Kidney capillary endothelial cell (primary cell): ENCODE results near the gene DIRAS1.

Experiments
- DNase-seq: peaks from one replicate; pipeline ENCODE4 v3.0.0-alpha.2; 2018; ENCODE audit warnings: low spot score

The DIRAS1 gene

GRCh38 chr19:2720777-2721569, at the start of gene DIRAS1:
DIRAS1 (minus strand) TSS chr19:2721372; CDS start chr19:2717806, 3,566 bp downstream.
- no peak for DNase-seq

DNA sequence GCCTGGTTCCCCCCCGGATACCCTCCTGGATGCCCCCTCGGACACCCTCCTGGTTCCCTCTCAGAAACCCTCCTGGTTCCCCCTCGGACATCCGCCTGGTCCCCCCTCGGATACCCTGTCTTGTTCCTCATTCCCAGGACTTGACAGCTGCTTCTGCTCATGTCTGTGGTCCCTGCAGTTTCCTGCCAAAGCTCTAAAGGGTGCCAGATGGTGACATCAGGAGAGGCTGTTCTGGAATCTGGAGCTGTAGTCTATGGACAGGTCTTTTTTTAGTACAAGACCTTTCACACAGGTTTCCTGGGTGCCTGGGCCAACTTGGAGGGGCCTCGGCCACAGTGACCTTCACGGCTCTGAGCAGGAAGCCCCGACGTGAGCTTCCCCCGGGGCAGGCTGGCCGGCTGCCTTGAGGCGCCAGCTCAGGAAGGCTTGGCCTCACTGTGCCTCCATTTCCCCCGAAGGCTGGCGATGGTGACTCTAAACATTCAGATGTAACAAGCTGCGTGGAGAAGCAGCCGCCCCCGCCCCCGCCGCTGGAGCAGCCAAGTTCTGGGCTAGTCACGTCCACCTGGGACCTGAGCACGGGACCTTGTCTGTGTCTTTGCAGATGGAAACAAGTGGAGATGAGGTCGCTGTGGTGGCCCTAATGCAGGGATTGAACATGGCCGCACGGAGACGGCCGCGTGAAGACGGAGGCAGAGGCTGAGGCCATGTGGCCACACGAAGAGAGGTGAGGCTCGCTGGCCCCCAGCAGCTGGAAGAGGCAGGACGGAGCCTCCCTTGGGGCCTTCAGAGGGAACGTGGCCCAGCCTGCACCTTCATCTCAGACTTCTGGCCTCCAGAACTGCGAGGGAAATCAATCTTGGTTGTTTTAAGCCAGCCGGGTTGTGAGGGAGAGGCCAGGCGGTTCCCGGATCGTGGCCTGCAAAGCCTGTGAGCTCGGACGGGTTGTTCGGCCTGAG, 49.2 kb upstream of the DIRAS1 start:
- DNase-seq: no peak

DNA sequence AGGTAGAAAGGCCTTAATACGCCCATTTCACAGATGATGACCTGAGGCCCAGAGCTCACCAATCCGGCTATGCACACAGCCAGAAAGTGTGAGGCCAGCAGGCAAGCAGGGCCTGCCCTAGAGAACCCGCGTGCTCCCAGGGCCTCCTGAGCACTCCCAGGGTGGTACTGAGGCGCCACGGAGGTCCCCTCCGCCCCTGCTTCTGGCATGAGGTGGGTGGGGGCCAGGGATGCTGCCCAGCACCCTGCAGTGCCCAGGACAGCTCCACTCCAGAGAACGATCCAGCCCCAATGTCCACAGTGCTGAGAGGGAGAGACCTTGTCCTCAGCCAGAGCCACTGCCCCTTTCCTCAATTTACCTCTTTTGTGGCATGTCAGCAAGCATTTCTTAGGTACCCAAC, 48.0 kb upstream of the DIRAS1 start:
- DNase-seq: no peak

DNA sequence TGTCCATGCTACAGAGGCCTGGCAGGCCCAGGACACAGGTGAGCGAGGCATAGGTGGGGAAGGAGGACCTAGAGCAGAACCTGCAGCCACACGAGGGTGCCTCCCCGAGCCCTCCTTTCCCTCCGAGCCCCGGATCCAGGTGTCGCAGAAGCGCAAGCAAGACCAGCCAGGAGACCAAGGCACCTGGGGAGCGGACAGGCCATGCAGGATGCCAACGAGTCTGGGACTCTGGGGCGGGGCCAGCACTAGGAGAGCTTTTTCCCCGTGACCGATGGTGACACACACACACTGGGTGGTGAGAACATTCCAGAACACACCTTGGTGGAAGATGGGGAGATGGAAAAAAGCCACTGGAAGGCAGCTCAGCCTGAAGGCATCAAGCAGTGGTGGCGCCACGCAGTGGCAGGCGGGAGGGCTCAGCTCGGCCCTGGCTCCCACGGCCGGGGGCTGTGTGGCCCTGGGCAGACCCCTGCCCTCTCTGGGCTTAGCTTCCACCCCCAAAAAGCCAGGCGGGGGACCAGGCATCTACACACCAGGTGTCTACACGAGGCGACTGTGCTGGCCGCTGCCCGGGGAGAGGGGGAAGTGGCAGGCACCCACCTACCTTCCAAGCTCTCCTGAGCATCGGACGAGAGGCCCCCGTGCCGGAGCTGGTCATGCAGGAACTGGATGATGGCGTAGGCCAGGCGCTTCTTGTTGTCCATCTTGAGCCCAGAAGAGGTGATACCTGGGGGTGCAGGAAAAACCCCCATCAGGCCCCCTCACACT, 47.4 kb upstream of the DIRAS1 start:
- DNase-seq: no peak

DNA sequence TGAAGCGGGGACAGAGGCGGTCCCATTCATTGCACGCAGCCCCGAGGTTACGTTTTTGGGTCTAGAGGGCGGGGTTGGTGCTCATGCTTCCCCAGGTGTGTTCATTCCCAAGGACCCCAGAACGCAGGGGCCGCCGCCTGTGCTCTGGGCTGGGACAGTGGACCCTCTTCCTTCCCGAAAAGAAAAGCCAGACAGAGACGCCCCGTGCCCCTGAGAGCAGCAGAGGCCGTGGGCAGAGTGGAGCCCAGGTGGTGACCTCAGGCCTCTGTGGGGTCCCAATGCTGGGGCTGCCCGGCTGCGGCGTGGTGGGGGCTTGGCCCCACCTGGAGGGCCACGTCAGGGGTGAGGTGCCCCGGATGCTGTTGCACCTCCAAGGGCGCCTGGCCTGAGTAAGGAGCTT, 46.5 kb upstream of the DIRAS1 start:
- no peak for DNase-seq

GRCh38 chr19:2766594-2767372, 45.6 kb upstream of the DIRAS1 start:
- DNase-seq: no peak

DNA sequence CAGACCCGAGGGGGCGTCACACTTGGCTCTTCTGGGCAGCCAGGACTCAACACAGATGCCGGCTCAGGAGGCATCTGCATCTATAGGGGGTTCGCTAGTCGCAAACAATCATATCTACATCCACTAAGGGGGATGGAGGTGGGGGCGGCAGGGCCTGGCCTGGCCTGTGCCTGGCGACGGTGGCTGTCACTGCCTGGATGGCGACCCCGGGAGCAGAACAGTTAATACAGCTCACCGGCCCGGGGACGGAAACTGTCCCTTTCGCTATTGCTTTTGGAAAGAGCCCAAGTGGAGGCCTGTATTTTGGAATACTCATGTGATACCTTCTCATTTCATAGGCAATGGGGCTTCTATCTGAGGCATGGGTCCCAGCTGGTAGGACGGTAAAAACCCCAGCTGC, 44.2 kb upstream of the DIRAS1 start:
- DNase-seq: no peak

DNA sequence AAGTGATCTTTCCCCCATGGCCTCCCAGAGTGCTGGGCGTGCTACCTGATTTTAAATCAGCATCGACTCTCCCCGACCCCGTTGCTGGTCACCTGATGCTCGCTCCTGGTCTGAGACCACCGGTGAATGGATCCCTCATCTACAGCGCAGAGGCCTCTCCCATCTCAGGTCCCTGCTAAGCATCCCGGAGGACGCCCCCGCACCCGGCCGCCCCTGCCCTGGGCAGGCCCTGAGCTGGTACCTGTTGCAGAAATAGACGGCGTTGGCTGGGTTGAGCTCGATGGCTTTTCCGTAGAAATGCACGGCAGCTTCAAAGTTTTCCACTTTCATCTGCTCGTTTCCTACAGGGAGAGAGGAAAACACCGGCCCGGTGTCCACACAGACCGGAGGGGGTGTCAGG, 43.8 kb upstream of the DIRAS1 start:
- no peak for DNase-seq

- no peak for DNase-seq
These were observed 42.5 kb upstream of the DIRAS1 start for GRCh38 chr19:2763687-2764086.

GRCh38 chr19:2762783-2763496, 41.8 kb upstream of the DIRAS1 start:
- DNase-seq: no peak

DNA sequence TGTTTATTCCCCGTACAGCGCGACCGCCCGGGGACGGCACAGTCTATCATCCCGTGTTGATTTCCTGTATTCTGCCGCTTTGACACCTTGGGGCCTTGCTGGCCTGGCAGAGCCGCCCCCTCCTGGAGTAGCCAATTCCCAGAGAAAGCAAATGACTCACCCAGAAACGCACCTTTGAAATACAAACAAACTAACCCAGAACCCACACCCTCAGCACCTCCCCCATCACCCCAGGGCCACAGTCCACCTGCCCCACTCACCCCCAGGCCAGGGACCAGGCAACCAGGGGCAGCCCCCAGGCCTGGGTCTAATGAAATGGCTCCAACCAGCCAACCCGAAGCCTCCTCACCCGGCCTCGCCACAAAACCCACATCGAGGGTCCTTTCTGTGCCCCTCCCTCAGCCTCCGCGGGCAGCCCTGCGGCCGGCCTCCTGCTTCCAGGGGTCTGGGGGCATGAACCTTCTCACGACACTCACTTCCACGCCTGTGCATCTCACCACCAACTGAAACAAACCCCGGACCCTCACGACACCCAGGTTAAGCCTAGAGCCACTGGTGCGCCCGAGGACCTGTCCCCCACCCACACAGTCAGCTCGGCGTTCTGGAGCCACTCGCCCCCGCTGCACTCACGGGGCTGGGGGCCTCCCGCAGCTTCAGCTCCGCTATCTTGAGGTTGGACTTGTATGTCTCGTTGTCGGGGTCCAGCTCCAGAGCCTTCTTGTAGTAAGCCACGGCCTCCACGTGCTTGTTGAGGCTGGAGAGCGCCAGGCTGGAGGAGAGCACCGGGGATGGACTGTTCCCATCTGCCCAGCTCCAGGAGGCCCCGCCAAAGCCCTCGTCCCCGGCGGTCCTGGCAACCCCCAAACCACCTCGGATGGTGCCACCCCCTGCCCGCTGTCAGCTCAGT, 41.0 kb upstream of the DIRAS1 start:
- DNase-seq: no peak

- no peak for DNase-seq
These were observed 40.1 kb upstream of the DIRAS1 start for GRCh38 chr19:2761309-2761677.

DNA sequence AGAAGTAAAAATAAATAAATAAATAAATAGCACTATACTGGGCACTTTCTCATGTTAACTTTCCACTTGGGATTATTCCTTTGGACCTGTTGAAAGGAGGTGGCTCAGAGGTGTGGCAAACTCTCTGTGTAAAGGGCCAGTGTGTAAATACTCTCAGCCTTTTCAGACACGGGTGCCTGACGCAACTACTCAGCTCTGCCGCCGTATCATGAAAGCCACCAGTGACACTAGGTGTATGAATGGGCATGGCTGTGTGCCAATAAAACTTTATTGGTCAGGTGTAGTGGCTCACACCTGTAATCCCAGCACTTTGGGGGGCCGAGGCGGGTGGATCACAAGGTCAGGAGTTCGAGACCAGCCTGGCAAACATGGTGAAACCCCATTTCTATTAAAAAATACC, 38.8 kb upstream of the DIRAS1 start:
- no peak for DNase-seq

GRCh38 chr19:2759362-2759761, 38.2 kb upstream of the DIRAS1 start:
- DNase-seq: no peak

DNA sequence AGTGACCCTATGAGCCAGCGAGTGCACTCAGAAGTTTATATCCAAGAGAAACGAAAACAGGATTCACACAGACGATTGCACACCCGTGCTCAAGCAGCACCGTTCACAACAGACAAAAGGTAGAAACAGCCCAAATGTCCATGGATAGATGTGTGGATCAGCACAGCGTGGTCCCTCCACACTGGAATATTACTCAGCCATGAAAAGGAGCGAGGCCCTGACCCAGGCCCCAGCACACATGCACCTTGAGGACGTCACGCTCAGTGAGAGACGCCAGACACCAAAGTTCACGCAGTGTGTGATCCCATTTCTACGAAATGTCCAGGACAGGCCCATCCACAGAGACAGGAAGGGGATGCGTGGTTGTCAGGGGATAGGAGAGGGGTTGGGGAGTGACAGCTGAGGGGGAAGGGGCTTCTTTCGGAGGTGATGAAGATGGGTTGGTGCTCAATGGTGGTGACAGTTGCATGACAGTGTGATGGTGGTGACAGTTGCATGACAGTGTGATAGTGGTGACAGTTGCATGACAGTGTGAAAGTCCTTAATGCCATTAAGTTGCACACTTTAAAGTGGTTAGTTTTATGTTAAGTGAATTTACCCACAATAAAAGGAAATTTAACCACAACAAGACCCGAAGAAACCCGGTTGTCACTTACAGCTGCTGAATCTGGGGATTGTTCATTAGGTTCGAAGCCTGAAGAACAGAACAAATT, 37.6 kb upstream of the DIRAS1 start:
- no peak for DNase-seq

DNA sequence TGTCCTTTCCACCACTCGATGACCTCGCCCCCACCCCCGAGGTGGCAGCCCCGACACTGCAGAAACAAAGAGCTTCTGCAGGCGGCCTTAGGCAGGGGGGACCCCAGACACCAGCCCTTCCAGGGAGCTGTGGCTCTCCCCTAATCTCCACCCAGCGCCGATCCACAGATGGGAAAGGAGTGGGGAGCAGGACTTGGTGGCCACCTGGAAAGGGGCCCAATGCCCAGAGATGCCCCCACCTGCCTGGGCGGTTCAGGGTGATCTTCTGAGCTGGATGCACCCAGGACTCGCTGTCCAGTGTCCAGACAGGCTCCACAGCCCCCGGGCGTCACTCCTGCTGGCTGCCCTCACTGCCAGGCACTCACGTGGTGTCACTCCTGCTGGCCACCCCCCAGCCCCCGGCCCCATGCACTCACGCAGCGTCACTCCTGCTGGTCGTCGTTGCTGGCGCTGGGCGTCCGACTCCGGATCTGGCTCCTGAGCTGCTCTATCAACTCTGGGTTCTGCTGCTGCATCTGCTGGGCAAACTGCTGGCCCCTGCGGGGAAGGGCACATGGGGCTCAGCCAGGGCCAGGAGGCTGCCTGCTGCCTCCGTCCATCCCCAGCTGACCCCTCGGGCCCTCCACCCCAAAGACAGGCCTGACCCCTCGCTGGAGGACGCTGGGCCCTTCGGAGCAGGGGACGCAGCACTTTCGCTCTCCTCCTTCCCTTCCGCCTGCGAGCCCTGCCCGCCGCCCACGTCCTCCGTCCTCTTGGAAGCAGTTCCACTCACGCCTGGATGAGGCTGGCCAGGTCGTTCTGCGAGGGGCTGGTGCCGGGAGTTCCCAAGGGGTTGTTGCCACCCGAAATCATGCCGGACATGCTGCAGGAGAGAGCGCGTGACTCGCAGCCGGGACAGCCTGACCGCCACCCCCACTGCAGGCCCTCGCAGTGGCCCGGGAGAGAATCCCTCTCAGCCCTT, 36.0 kb upstream of the DIRAS1 start:
- DNase-seq: no peak

DNA sequence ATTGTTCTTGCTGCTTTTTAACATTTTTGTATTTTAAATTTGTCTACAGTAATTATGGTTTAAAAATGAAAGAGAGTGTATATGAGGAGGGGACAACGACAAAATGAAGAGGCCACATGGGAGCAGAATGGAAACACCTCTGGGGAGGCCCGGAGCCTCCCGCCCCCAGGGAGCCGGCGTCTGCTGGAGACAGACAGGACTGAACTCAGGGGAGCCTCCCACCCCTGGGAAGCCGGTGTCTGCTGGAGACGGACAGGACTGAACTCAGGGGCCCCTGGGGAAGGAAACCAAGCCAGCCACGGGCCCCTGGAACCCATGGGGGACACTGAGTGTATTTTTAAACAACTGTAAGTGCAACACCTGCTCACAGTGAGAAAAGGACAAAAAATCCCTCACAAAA, 35.3 kb upstream of the DIRAS1 start:
- DNase-seq: no peak

DNA sequence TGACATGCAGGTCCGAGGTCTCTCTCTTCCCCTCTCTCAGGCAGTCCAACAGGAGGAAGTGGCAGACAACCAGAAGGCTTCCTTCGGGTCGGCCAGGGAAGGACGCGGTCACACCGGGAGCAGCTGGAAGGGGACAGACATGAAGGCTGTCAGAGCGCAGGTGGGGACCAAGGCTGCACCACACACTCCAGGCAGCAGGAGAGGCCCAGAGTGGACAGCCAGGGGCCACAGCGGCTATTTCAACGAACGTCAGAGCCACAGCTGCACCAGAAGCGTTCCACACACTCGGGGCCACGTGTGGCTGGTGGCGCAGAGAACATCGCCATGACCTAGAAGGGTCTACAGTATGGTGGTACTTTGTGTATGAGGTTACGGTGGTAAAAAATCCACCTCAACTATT, 34.6 kb upstream of the DIRAS1 start:
- no peak for DNase-seq
